Uterus (tissue), 4 donors: Measurements from ENCODE around the gene NEK4. TPM values are rescaled to one million over a fixed set of nuclear protein-coding genes. Genes with fewer than 3 reads are reported as not detected.

Source experiments
- DNase-seq, 2 donors: peaks; one replicate each; pipeline ENCODE4 v3.0.0-alpha.2; 2019 to 2020
- H3K27ac ChIP-seq, 2 donors: fragments of 200-600 bp; sonication (generic); 1 replicate in 1 of 2; 2 replicates in 1 of 2; pipeline ENCODE4 v1.5.1; 2016 to 2018
- H3K27me3 ChIP-seq, 2 donors: fragments of 200-600 bp; sonication (generic); one replicate each; pipeline ENCODE4 v1.5.1; 2018 to 2019; ENCODE audit warnings: control low read depth in 1 of 2
- H3K36me3 ChIP-seq, 2 donors: fragments of 200-600 bp; sonication (generic); one replicate each; pipeline ENCODE4 v1.5.1; 2019; ENCODE audit warnings: control low read depth in 1 of 2
- H3K4me1 ChIP-seq, 2 donors: fragments of 200-600 bp; sonication (generic); one replicate each; pipeline ENCODE4 v1.5.1; 2018 to 2019; ENCODE audit warnings: control low read depth in 1 of 2
- H3K4me3 ChIP-seq, 2 donors: fragments of 200-600 bp; sonication (generic); 1 replicate in 1 of 2; 2 replicates in 1 of 2; pipeline ENCODE4 v1.5.1; 2018 to 2019; ENCODE audit warnings: mild to moderate bottlenecking in 1 of 2
- H3K9me3 ChIP-seq, 2 donors: fragments of 200-600 bp; sonication (generic); one replicate each; pipeline ENCODE4 v1.5.1; 2019; ENCODE audit warnings: control low read depth in 1 of 2
- POLR2A ChIP-seq, 2 donors: fragments of 450-650 bp; IDR thresholded peaks; one replicate each; pipeline ENCODE4 v1.6.1; 2016; ENCODE audit warnings: antibody characterized with exemption in 2 of 2, mild to moderate bottlenecking in 1 of 2, moderate library complexity in 1 of 2
- intact Hi-C: fragments of 100-400 bp; cut with DNase I; formaldehyde crosslinking; loops from one replicate; pipeline ENCODE4 v1.15.1; 2023; ENCODE audit warnings: low total_unique reads
- total RNA-seq, 4 donors: library from RNA; depleted of rRNA in 3 of 4; stranded (reverse); fragments of >200 nt in 3 of 4; gene quantifications; one replicate each; pipeline versions ENCODE4 v1.1.0 to v1.2.4, GENCODE V29; 2014 to 2023
- TF ChIP-seq, protein P1 (sequence below), 4 experiments: fragments of 200-600 bp in 2 of 4; fragments of 450-650 bp in 2 of 4; sonication (generic) in 2 of 4; IDR thresholded peaks; one replicate each; pipeline ENCODE4 v1.5.1; 2016 to 2019; ENCODE audit warnings: antibody characterized with exemption in 4 of 4, mild to moderate bottlenecking in 2 of 4, moderate library complexity in 1 of 4
- donor health status: DM: yes; HTN: yes; CAD: no.

The NEK4 gene
- total RNA-seq, 4 donors from 2014 or later, result 16.8 to 48.0 (median 37.7) TPM

DNA sequence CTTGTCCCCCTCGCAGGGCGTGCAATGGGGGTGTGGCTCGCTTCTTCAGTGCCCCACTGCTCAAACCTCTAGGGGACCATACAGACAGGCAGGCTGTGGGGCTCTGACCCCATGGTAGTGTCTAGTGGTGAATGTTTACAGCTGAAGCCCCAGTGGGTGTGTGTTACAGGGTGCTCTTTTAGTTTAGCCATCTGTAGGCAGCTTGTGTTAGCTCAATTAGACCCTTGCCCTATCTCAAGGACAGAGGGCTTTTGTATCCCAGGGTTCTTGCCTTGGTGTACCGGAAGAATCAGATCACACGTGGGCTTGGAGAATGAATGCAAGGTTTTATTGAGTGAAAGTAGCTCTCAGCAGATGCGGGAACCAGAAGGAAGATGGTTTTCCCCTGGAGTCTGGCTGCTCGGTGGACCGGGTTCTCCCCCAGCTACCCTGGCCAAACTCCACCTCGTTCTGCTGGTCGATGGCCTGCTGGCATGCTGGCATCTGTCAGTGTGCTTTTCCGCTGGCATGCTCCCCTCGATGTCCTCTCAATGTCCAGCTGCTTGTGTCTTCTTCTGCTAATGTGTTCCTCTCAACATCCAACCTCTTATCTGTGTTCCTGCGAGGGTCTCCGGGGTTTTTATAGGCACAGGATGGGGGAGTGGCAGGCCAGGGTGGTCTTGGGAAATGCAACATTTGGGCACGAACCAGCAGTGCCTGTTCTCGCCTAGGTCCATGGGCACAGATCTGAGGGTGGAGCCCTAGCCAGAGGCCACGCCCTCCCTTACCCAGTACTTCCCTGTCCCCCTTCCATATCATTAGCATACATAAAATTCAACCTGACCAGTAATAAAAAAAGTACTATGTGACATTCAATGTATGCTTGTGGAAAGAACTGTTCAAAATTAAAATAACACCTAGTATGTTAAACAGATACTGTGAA is 58.2 kb downstream of the NEK4 start:
- no peak for DNase-seq
- intact Hi-C loops, result no loop called here
- H3K4me3 ChIP-seq, result no peak overlapping the region
- no peaks in the 10 kb centered on the region for H3K27me3 ChIP-seq
- TF ChIP-seq, protein P1, sequence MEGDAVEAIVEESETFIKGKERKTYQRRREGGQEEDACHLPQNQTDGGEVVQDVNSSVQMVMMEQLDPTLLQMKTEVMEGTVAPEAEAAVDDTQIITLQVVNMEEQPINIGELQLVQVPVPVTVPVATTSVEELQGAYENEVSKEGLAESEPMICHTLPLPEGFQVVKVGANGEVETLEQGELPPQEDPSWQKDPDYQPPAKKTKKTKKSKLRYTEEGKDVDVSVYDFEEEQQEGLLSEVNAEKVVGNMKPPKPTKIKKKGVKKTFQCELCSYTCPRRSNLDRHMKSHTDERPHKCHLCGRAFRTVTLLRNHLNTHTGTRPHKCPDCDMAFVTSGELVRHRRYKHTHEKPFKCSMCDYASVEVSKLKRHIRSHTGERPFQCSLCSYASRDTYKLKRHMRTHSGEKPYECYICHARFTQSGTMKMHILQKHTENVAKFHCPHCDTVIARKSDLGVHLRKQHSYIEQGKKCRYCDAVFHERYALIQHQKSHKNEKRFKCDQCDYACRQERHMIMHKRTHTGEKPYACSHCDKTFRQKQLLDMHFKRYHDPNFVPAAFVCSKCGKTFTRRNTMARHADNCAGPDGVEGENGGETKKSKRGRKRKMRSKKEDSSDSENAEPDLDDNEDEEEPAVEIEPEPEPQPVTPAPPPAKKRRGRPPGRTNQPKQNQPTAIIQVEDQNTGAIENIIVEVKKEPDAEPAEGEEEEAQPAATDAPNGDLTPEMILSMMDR (IDR thresholded peaks at IDR 0.05), result no peak
- no peak for TF ChIP-seq POLR2A (IDR thresholded peaks at IDR 0.05)
- no peaks in the 10 kb centered on the region for H3K9me3 ChIP-seq
- H3K27ac ChIP-seq, result no peak overlapping the region
- no peaks in the 10 kb centered on the region for H3K36me3 ChIP-seq
- peaks cover under 1 to 7% of the 10 kb centered on the region in 2 donors for H3K4me1 ChIP-seq

DNA sequence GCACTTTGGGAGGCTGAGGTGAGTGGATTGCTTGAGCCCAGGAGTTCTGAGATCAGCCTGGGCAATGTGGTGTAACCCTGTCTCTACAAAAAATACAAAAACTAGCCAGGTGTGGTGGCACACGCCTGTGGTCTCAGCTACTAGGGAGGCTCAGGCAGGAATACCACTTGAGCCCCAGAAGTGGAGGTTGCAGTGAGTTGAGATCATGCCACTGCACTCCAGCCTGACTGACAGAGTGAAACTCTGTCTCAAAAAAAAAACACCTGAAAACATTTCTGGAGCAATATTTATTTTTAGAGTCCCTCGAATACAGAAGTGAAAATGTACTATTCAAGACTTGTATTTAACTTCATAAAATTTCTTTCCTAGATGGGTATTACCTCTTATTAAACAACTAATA is 60.2 kb downstream of the NEK4 start:
- no peak for TF ChIP-seq POLR2A (IDR thresholded peaks at IDR 0.05)
- TF ChIP-seq, protein P1 (IDR thresholded peaks at IDR 0.05), result no peak
- Histone ChIP-seq H3K27me3 (no peaks in the 10 kb centered on the region), H3K4me1 (peaks cover 7 to 16% of the 10 kb centered on the region in 2 donors), H3K4me3 (no peak overlapping the region), H3K36me3 (no peaks in the 10 kb centered on the region), H3K9me3 (no peaks in the 10 kb centered on the region), H3K27ac (no peak overlapping the region)
- intact Hi-C loops, result no loop called here
- no peak for DNase-seq

DNA sequence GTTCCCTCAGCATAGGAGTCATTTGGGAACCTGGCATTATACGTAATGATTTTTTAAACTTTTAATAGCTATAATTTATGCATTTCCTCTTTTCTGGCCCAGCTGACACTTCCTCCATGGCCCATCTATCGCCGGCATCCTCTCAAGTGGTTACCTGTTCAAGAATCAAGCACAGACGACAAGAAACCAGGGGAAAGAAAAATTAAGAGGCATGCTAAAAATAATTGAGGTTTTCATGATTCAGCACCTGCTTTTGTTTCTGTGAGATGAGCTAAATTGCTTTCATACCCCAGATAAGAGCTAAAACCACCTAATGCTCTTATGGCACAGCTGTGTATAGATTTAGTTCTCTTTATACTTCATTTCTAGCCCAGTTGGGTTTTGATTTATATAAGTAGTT is 63.2 kb downstream of the NEK4 start:
- Histone ChIP-seq H3K27me3 (no peaks in the 10 kb centered on the region), H3K4me3 (no peak overlapping the region), H3K4me1 (peaks cover 7 to 16% of the 10 kb centered on the region in 2 donors), H3K9me3 (no peaks in the 10 kb centered on the region), H3K27ac (no peak overlapping the region), H3K36me3 (no peaks in the 10 kb centered on the region)
- intact Hi-C loops, result no loop called here
- TF ChIP-seq, protein P1 (IDR thresholded peaks at IDR 0.05), result no peak
- TF ChIP-seq POLR2A (IDR thresholded peaks at IDR 0.05), result no peak
- no peak for DNase-seq

DNA sequence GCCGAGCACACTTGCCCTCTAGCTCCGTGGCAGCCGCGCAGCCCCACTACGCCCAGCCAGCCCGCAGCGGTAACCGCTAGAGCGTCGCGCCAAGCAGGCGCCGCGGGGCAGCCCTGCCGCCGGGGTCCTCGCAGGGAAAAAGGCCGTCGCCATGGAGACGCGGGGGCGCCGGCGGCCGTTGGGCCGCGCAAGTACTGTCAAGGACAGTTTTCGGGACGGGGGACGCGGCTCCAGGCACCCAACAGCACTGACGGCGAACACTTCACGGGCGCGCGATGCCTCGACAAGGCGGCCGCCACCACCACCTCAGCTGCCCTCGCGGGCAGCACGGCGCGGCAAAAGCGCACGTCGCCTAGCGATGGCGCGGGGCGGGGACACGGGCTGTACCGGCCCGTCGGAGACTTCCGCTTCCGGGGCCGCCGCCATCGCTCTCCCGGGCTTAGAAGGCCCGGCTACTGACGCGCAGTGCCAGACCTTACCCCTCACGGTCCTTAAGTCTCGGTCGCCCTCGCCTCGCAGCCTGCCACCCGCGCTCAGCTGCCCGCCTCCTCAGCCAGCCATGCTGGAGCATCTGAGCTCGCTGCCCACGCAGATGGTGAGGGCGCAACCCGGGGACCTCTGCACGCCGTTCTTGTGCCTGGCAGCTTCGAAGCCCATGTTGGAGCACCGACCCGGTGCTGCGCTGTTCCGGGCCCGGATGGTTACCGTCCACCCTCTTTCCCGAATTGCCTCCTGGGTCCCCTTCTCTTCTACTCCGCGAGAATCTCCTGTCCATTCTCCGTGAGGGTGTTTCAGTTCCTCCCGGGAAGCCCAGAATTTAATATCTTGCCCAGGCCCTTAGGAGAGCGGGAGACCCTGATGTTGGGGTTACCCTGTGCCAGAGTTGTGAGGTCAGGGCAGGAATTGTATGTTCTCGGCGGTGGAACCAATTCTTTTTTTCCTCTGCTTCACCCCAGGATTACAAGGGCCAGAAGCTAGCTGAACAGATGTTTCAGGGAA is 64.8 kb downstream of the NEK4 start, which contains the start of the genes GLT8D1 and SPCS1:
Gene GLT8D1 (minus strand): TSS at position 104 of the 999 bp plus-strand sequence. CDS start 5,331 bp downstream, outside the sequence.
Gene SPCS1 (plus strand): TSS at position 419 of the 999 bp plus-strand sequence. CDS start 141 bp downstream, at position 560.
- intact Hi-C loops, result no loop called here
- no peaks in the 10 kb centered on the region for H3K36me3 ChIP-seq
- peak within 1 kb of the TSS; percentile 64 to 75 for H3K4me3 ChIP-seq
- peak within 1 kb of the TSS; percentile 85 to 88 for H3K27ac ChIP-seq
- H3K4me1 ChIP-seq, result peaks cover 7 to 16% of the 10 kb centered on the region in 2 donors
- TF ChIP-seq, protein P1 (IDR thresholded peaks at IDR 0.05), result peak in 1 of 4 experiments; percentile 2
- peak; percentile 45 to 70 for TF ChIP-seq POLR2A (IDR thresholded peaks at IDR 0.05)
- H3K27me3 ChIP-seq, result no peaks in the 10 kb centered on the region
- H3K9me3 ChIP-seq, result no peaks in the 10 kb centered on the region
- DNase-seq, result peak; percentile 75 to 83
